GM18511 (cell line): ENCODE data around the gene SPOP.
"Not testable (repeated sequence)": the region's sequence is repeated elsewhere in the genome, so short reads cannot be mapped to it uniquely, and the experiment has no call there.

ENCODE experiments used
- ATAC-seq: cut with Tn5 transposase; IDR thresholded peaks from one replicate; pipeline ENCODE4 v1.9.1; 2021; ENCODE audit warnings: mild to moderate bottlenecking, moderate library complexity; ENCODE audit not compliant: unreplicated experiment

The SPOP gene

GRCh38 chr17:49677933-49678847, at the start of gene SPOP:
SPOP (minus strand) TSS chr17:49678097; CDS start chr17:49622810, 55,287 bp downstream.
- peak; percentile 77 for ATAC-seq

- no peak for ATAC-seq
Observed at GRCh38 chr17:49727380-49727779, 49.5 kb upstream of the SPOP start.

- ATAC-seq, result no peak
Observed at GRCh38 chr17:49725452-49726130, 47.7 kb upstream of the SPOP start.

GRCh38 chr17:49724552-49724951, 46.7 kb upstream of the SPOP start:
- not testable (repeated sequence) for ATAC-seq

GRCh38 chr17:49723423-49723822, 45.5 kb upstream of the SPOP start:
- ATAC-seq, result no peak

GRCh38 chr17:49722066-49722465, 44.2 kb upstream of the SPOP start:
- no peak for ATAC-seq

- no peak for ATAC-seq
Observed at GRCh38 chr17:49717371-49717861, 39.5 kb upstream of the SPOP start.

GRCh38 chr17:49716668-49717364, 38.9 kb upstream of the SPOP start:
- ATAC-seq, result no peak

GRCh38 chr17:49715717-49716279, 37.9 kb upstream of the SPOP start:
- no peak for ATAC-seq

GRCh38 chr17:49715216-49715615, 37.3 kb upstream of the SPOP start:
- no peak for ATAC-seq

- no peak for ATAC-seq
Observed at GRCh38 chr17:49708515-49709183, 30.8 kb upstream of the SPOP start.

- ATAC-seq, result peak; percentile 86
Observed at GRCh38 chr17:49707608-49708514, 30.0 kb upstream of the SPOP start, which contains the start of gene SLC35B1. SLC35B1 (minus strand) TSS chr17:49707964; CDS start chr17:49707833, 131 bp downstream.

GRCh38 chr17:49707246-49707607, 29.3 kb upstream of the SPOP start:
- no peak for ATAC-seq

GRCh38 chr17:49705254-49705653, 27.4 kb upstream of the SPOP start:
- no peak for ATAC-seq

- no peak for ATAC-seq
Observed at GRCh38 chr17:49703557-49704277, 25.8 kb upstream of the SPOP start.

GRCh38 chr17:49700960-49701359, 23.1 kb upstream of the SPOP start:
- ATAC-seq, result no peak

GRCh38 chr17:49699966-49700575, 22.2 kb upstream of the SPOP start:
- ATAC-seq, result no peak

GRCh38 chr17:49698005-49698404, 20.1 kb upstream of the SPOP start:
- no peak for ATAC-seq
